ENCODE data around the gene HBD. TPM values are rescaled to one million over a fixed set of nuclear protein-coding genes. Genes with fewer than 3 reads are reported as not detected.

HBD gene
- total RNA-seq, 1 experiment from 2014 or later, result not detected

DNA sequence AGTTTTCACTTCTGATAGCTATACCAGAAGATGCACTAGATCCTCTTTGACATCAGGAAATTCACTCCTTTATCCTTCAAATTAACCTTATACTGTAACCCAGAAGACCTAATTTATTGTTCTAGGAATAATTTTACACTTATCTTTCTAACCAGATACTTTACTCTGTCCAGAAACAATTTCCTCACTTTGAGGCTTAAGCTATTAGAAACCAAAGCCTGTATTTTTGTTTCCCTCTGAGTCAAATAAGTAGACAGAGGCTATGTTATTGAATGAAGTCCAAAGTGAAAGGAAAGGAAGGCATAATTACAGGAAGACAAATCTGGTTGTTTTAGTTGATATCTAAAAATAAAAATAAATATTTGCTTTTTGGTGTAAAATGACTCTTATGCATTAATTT, 36.0 kb downstream of the HBD start:
- no peaks in the 10 kb centered on the region for H3K4me1 Mint-ChIP-seq (ENCODE audit: low read depth, unreplicated experiment)
- BruUV-seq (replicated peaks), result no TSS peak
- CTCF ChIA-PET, result no interaction called here

DNA sequence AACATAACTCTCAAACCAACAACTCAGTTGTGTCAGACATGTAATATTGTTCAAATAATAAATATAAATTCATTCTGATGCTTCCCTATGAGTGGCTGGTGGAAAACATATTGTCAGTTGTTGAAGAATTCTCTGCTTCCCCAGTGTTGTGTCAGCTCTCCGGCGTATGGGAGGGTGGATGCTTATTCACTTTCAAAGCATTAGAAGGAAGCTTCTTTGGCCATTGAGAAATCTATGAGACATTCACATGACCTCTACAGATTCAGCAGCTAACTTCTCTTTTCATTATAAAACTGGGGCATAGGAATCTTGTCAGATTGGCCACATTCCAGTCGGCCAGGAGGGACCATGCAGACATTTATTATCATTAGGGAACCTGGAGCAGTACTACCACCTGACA, 36.7 kb downstream of the HBD start:
- H3K4me3 ChIP-seq (ENCODE audit: low read depth, low read length), result no peak overlapping the region
- Mint-ChIP-seq H3K4me1 (ENCODE audit: low read depth, unreplicated experiment) (no peaks in the 10 kb centered on the region), H3K9me3 (ENCODE audit: unreplicated experiment) (peaks cover 11% of the 10 kb centered on the region), H3K4me3 (ENCODE audit: unreplicated experiment) (no peak overlapping the region), H3K27me3 (ENCODE audit: insufficient read depth, unreplicated experiment) (peaks cover 11% of the 10 kb centered on the region), H3K27ac (ENCODE audit: unreplicated experiment) (no peak overlapping the region), H3K36me3 (ENCODE audit: insufficient read depth, unreplicated experiment) (no peaks in the 10 kb centered on the region)
- H3K4me1 ChIP-seq, result no peaks in the 10 kb centered on the region
- H3K36me3 ChIP-seq (ENCODE audit: control insufficient read depth, insufficient read depth, low read length), result no peaks in the 10 kb centered on the region
- H3K9me3 ChIP-seq, result no peaks in the 10 kb centered on the region
- ChIA-PET CTCF (no interaction called here), POLR2A (no interaction called here)
- BruUV-seq (replicated peaks), result no TSS peak
- intact Hi-C loops (cut with micrococcal nuclease; ENCODE audit: unreplicated experiment), result no loop called here
- H3K27me3 ChIP-seq (replicated peaks; ENCODE audit: control insufficient read depth, insufficient read depth, low read length), result no peaks in the 10 kb centered on the region
- no peak for DNase-seq
- TF ChIP-seq, protein P1, sequence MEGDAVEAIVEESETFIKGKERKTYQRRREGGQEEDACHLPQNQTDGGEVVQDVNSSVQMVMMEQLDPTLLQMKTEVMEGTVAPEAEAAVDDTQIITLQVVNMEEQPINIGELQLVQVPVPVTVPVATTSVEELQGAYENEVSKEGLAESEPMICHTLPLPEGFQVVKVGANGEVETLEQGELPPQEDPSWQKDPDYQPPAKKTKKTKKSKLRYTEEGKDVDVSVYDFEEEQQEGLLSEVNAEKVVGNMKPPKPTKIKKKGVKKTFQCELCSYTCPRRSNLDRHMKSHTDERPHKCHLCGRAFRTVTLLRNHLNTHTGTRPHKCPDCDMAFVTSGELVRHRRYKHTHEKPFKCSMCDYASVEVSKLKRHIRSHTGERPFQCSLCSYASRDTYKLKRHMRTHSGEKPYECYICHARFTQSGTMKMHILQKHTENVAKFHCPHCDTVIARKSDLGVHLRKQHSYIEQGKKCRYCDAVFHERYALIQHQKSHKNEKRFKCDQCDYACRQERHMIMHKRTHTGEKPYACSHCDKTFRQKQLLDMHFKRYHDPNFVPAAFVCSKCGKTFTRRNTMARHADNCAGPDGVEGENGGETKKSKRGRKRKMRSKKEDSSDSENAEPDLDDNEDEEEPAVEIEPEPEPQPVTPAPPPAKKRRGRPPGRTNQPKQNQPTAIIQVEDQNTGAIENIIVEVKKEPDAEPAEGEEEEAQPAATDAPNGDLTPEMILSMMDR (IDR thresholded peaks at IDR 0.05; ENCODE audit: insufficient read depth in 1 of 2, low read depth in 1 of 2, low read length in 1 of 2, severe bottlenecking in 1 of 2, unreplicated experiment in 1 of 2), result no peak

More for the DNA sequence above, 36.0 kb downstream of the HBD start:
- Mint-ChIP-seq H3K27me3 (ENCODE audit: insufficient read depth, unreplicated experiment) (peaks cover 11% of the 10 kb centered on the region), H3K27ac (ENCODE audit: unreplicated experiment) (no peak overlapping the region), H3K36me3 (ENCODE audit: insufficient read depth, unreplicated experiment) (no peaks in the 10 kb centered on the region), H3K4me3 (ENCODE audit: unreplicated experiment) (no peak overlapping the region), H3K9me3 (ENCODE audit: unreplicated experiment) (peaks cover 4% of the 10 kb centered on the region)
- Histone ChIP-seq H3K36me3 (ENCODE audit: control insufficient read depth, insufficient read depth, low read length) (no peaks in the 10 kb centered on the region), H3K4me3 (ENCODE audit: low read depth, low read length) (no peak overlapping the region), H3K4me1 (no peaks in the 10 kb centered on the region), H3K9me3 (no peaks in the 10 kb centered on the region), H3K27me3 (replicated peaks; ENCODE audit: control insufficient read depth, insufficient read depth, low read length) (no peaks in the 10 kb centered on the region)
- intact Hi-C loops (cut with micrococcal nuclease; ENCODE audit: unreplicated experiment), result no loop called here
- POLR2A ChIA-PET, result no interaction called here
- DNase-seq, result no peak
- TF ChIP-seq, protein P1 (IDR thresholded peaks at IDR 0.05; ENCODE audit: insufficient read depth in 1 of 2, low read depth in 1 of 2, low read length in 1 of 2, severe bottlenecking in 1 of 2, unreplicated experiment in 1 of 2), result no peak

DNA sequence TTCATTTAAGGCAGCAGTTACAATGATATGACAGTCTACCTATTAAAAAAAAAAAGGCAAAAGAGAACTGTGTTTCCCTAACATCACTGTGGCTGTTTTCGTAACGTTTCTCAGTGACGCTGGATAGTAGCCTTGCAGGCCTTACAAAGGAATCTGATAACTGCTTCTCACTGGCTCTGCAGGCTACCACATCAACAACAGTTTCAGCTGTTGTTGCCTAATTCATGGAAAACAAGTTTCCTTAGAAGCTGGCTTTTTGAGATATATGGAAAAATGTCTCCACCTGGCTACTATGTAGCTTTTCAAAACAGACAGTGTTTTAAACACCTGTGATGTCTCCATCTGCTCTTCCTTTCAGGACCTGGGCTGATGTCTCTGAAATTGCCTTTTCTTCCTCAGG, 37.6 kb downstream of the HBD start:
- BruUV-seq (replicated peaks), result no TSS peak
- POLR2A ChIA-PET, result no interaction called here
- peaks cover 11% of the 10 kb centered on the region for H3K9me3 Mint-ChIP-seq (ENCODE audit: unreplicated experiment)

More for the DNA sequence above, 37.6 kb downstream of the HBD start:
- no peaks in the 10 kb centered on the region for H3K4me1 Mint-ChIP-seq (ENCODE audit: low read depth, unreplicated experiment)
- H3K36me3 ChIP-seq (ENCODE audit: control insufficient read depth, insufficient read depth, low read length), result no peaks in the 10 kb centered on the region
- TF ChIP-seq, protein P1 (IDR thresholded peaks at IDR 0.05; ENCODE audit: insufficient read depth in 1 of 2, low read depth in 1 of 2, low read length in 1 of 2, severe bottlenecking in 1 of 2, unreplicated experiment in 1 of 2), result no peak
- no peak overlapping the region for H3K4me3 Mint-ChIP-seq (ENCODE audit: unreplicated experiment)
- CTCF ChIA-PET, result no interaction called here
- H3K27me3 ChIP-seq (replicated peaks; ENCODE audit: control insufficient read depth, insufficient read depth, low read length), result no peaks in the 10 kb centered on the region
- H3K4me3 ChIP-seq (ENCODE audit: low read depth, low read length), result no peak overlapping the region
- intact Hi-C loops (cut with micrococcal nuclease; ENCODE audit: unreplicated experiment), result no loop called here
- H3K27ac Mint-ChIP-seq (ENCODE audit: unreplicated experiment), result no peak overlapping the region
- no peaks in the 10 kb centered on the region for H3K4me1 ChIP-seq
- no peaks in the 10 kb centered on the region for H3K9me3 ChIP-seq
- H3K27me3 Mint-ChIP-seq (ENCODE audit: insufficient read depth, unreplicated experiment), result peaks cover 5% of the 10 kb centered on the region
- no peak for DNase-seq
- no peaks in the 10 kb centered on the region for H3K36me3 Mint-ChIP-seq (ENCODE audit: insufficient read depth, unreplicated experiment)

Data from Caco-2 (cell line).